K562 (cell line): ENCODE results near the gene GJC2. TPM values are rescaled to one million over a fixed set of nuclear protein-coding genes. Genes with fewer than 3 reads are reported as not detected.

ENCODE experiments used
- ATAC-seq: fragments of 200-7000 bp; cut with Tn5 transposase; 3 replicates; pipeline ENCODE4 v1.9.1; 2020; ENCODE audit warnings: moderate library complexity
- BruUV-seq: library from RNA; stranded (reverse); fragments of 400-500 nt; replicated peaks from 2 replicates; lab custom pipeline; 2021; lab: Mats Ljungman, UMichigan
- CTCF ChIA-PET: fragments of 300-600 bp; formaldehyde crosslinking; extraction: SDS; loops from one replicate; lab custom pipeline; 2021; ENCODE audit warnings: low intra/inter-chr PET ratio; lab: Yijun Ruan, JAX
- POLR2A ChIA-PET: fragments of 300-600, 350-650 bp; sonication (Branson Sonifier 250); formaldehyde crosslinking; extraction: SDS; loops from one replicate; lab custom pipeline; 2021; ENCODE audit warnings: antibody characterized with exemption, inconsistent platforms; lab: Yijun Ruan, JAX
- DNase-seq, 4 experiments: peaks; one replicate each; pipeline versions ENCODE4 v3.0.0 to v3.0.0-alpha.2; 2011 to 2018; ENCODE audit warnings: low spot score in 3 of 4, mixed read lengths in 3 of 4; ENCODE audit errors: extremely low read depth in 1 of 4
- FAIRE-seq: peaks from 2 replicates; lab custom pipeline; 2011; peaks lifted over from hg19 to GRCh38; lab: Jason Lieb, UNC
- H2AFZ ChIP-seq: 2 replicates; pipeline ENCODE4 v1.6.0; 2011; ENCODE audit warnings: low read depth, low read length, control low read depth, inconsistent platforms
- H3K27ac ChIP-seq: fragments of 200-600 bp; 3 replicates; pipeline ENCODE4 v1.8.0; 2011; ENCODE audit warnings: low read depth, mild to moderate bottlenecking, control low read depth, inconsistent platforms, low read length, moderate library complexity, mixed read lengths; ENCODE audit errors: extremely low read depth
- H3K27me3 ChIP-seq, 2 experiments: fragments of 300-600 bp in 1 of 2; 2 replicates in 1 of 2; 3 replicates in 1 of 2; pipeline versions ENCODE4 v1.6.0 to v1.8.0; 2011; ENCODE audit warnings: inconsistent platforms in 2 of 2, low read length in 2 of 2, mild to moderate bottlenecking in 1 of 2, mixed read lengths in 1 of 2, moderate library complexity in 1 of 2; ENCODE audit not compliant: control insufficient read depth in 2 of 2, insufficient read depth in 2 of 2
- H3K36me3 ChIP-seq: fragments of 300-600 bp; 3 replicates; pipeline ENCODE4 v1.8.0; 2011; ENCODE audit warnings: mild to moderate bottlenecking, low read length, inconsistent platforms; ENCODE audit not compliant: control insufficient read depth, insufficient read depth
- H3K4me1 ChIP-seq, 2 experiments: fragments of 200-600 bp in 1 of 2; replicated peaks in 1 of 2; 2 replicates in 1 of 2; 3 replicates in 1 of 2; pipeline versions ENCODE4 v1.5.1 to v1.8.0; 2011; ENCODE audit warnings: inconsistent platforms in 2 of 2, low read length in 2 of 2, mild to moderate bottlenecking in 1 of 2, mixed read lengths in 1 of 2, moderate library complexity in 1 of 2; ENCODE audit not compliant: control insufficient read depth in 2 of 2, insufficient read depth in 2 of 2
- H3K4me2 ChIP-seq: 2 replicates; pipeline ENCODE4 v1.6.1; 2011; ENCODE audit warnings: low read length, control low read depth, inconsistent platforms, mixed read lengths; ENCODE audit not compliant: insufficient read depth
- H3K4me3 ChIP-seq: fragments of 200-600 bp; sonication (generic), shearing (Covaris generic); 2 replicates; pipeline ENCODE4 v1.5.1; 2016; ENCODE audit warnings: control low read depth, inconsistent platforms
- H3K79me2 ChIP-seq: fragments of 200-600 bp; 3 replicates; pipeline ENCODE4 v1.8.0; 2011; ENCODE audit warnings: low read length, inconsistent platforms; ENCODE audit not compliant: control insufficient read depth, insufficient read depth
- H3K9ac ChIP-seq, 2 experiments: 2 replicates each; pipeline versions ENCODE4 v1.6.0 to v1.6.1; 2011; ENCODE audit warnings: low read depth in 2 of 2, low read length in 2 of 2, control low read depth in 1 of 2, inconsistent platforms in 1 of 2, mild to moderate bottlenecking in 1 of 2, mixed read lengths in 1 of 2; ENCODE audit not compliant: insufficient read depth in 1 of 2
- H3K9me1 ChIP-seq: one replicate; pipeline ENCODE4 v1.6.0; 2011; ENCODE audit warnings: inconsistent platforms, mild to moderate bottlenecking, low read length, moderate library complexity; ENCODE audit not compliant: control insufficient read depth, insufficient read depth
- H3K9me3 ChIP-seq: replicated peaks from 2 replicates; pipeline ENCODE4 v1.5.1; 2011; ENCODE audit warnings: low read depth, low read length, inconsistent platforms; ENCODE audit not compliant: control insufficient read depth, insufficient read depth
- H4K20me1 ChIP-seq: replicated peaks from 2 replicates; pipeline ENCODE4 v1.6.1; 2011; ENCODE audit warnings: low read length, inconsistent platforms, mixed read lengths; ENCODE audit not compliant: control insufficient read depth, insufficient read depth
- ETV1 ChIP-seq: fragments of 450-650 bp; conservative IDR thresholded peaks from 2 replicates; pipeline ENCODE4 v1.6.1; 2016; ENCODE audit warnings: missing genetic modification characterization, control low read depth, low read depth, missing compliant biosample characterization
- EWSR1 ChIP-seq: fragments of 450-650 bp; IDR thresholded peaks from 2 replicates; pipeline ENCODE4 v1.6.1; 2018; ENCODE audit warnings: borderline replicate concordance, mild to moderate bottlenecking, low read depth, moderate library complexity; ENCODE audit not compliant: partially characterized antibody
- HNRNPLL ChIP-seq: fragments of 200-400 bp; formaldehyde crosslinking; IDR thresholded peaks from 2 replicates; pipeline ENCODE4 v1.6.1; 2017; ENCODE audit warnings: low read length, low read depth, mild to moderate bottlenecking; ENCODE audit not compliant: poor library complexity, severe bottlenecking
- NR2C2 ChIP-seq, 2 experiments: fragments of 200-800 bp in 1 of 2; sonication (Bioruptor generic) in 1 of 2; sonication (generic) in 1 of 2; formaldehyde crosslinking in 1 of 2; IDR thresholded peaks; 2 replicates each; pipeline versions ENCODE4 v1.6.1 to v1.8.0; 2016 to 2022; ENCODE audit warnings: mild to moderate bottlenecking in 1 of 2, missing compliant biosample characterization in 1 of 2, missing genetic modification characterization in 1 of 2, missing genetic modification reagents in 1 of 2
- NR3C1 ChIP-seq: sonication (generic); formaldehyde crosslinking; IDR thresholded peaks from 2 replicates; pipeline ENCODE4 v1.8.1; 2022; ENCODE audit warnings: missing genetic modification reagents
- POLR2A ChIP-seq: fragments of 450-650 bp; conservative IDR thresholded peaks from 2 replicates; pipeline ENCODE4 v1.6.1; 2016
- RBM25 ChIP-seq: fragments of 200-400 bp; formaldehyde crosslinking; IDR thresholded peaks from 2 replicates; pipeline ENCODE4 v1.6.1; 2018; ENCODE audit warnings: low read length, low read depth, moderate library complexity; ENCODE audit not compliant: severe bottlenecking
- ZBTB1 ChIP-seq: sonication (generic); formaldehyde crosslinking; IDR thresholded peaks from 2 replicates; pipeline ENCODE4 v1.8.1; 2023; ENCODE audit warnings: missing genetic modification reagents, low read depth, mild to moderate bottlenecking, borderline replicate concordance
- WGBS: fragments of 100-300 bp; shearing (Covaris generic); methylation state at CpG from one replicate; pipeline ENCODE4 v1.1.6; 2016; ENCODE audit warnings: low coverage, mixed read lengths; ENCODE audit not compliant: insufficient coverage; ENCODE audit errors: missing lambda C conversion rate; 5-methylcytosine and 5-hydroxymethylcytosine counted together
- in situ Hi-C: fragments of 300-500 bp; cut with MboI; formaldehyde crosslinking; loops from 4 replicates; pipeline ENCODE4 v1.15.0; 2018; ENCODE audit warnings: inconsistent platforms, mixed read lengths
- intact Hi-C: fragments of 100-400 bp; cut with micrococcal nuclease; formaldehyde crosslinking; loops from 2 replicates; pipeline ENCODE4 v1.14.2; 2022
- polyA plus RNA-seq, 8 experiments: library from polyadenylated mRNA; depleted of rRNA in 4 of 8; stranded (reverse) in 5 of 8; unstranded in 3 of 8; fragments of >200 nt; fragmentation: Nextera tagmentation in 2 of 8; fragmentation: Illumina TruSeq in 1 of 8; extraction: Ambion mirVana in 2 of 8; extraction: Trizol in 1 of 8; gene quantifications; 2 replicates each; pipeline versions ENCODE4 v1.2.1 to v1.2.3, GENCODE V29; 2011 to 2014; ENCODE audit warnings: inconsistent platforms in 1 of 8, missing spikeins in 1 of 8
- total RNA-seq, 7 experiments: library from RNA; depleted of rRNA in 6 of 7; stranded (reverse); fragments of >200 nt in 6 of 7; fragmentation: Illumina TruSeq in 2 of 7; extraction: Trizol in 2 of 7; gene quantifications; 2 replicates each; pipeline versions ENCODE4 v1.2.1 to v1.2.3, GENCODE V29; 2011 to 2021; ENCODE audit warnings: low replicate concordance in 1 of 7
- TF ChIP-seq, protein P1 (sequence below): fragments of 450-650 bp; IDR thresholded peaks from 2 replicates; pipeline ENCODE4 v1.6.1; 2016; ENCODE audit warnings: missing biosample characterization, missing genetic modification characterization
- TF ChIP-seq, protein P2 (sequence below): fragments of 250-450 bp; sonication (Bioruptor Pico); IDR thresholded peaks from 2 replicates; pipeline ENCODE4 v1.4.0; 2020
- TF ChIP-seq, protein P3 (sequence below): fragments of 250-450 bp; sonication (Bioruptor Pico); IDR thresholded peaks from 2 replicates; pipeline ENCODE4 v1.5.0; 2020; ENCODE audit warnings: mild to moderate bottlenecking

Gene GJC2
- total and polyA plus RNA-seq, 9 of the 15 experiments (the other 6 are each of a cell fraction or from before 2014, with no cell fraction given) = 0.03 to 0.62 (median 0.11) TPM; not detected in 2

DNA sequence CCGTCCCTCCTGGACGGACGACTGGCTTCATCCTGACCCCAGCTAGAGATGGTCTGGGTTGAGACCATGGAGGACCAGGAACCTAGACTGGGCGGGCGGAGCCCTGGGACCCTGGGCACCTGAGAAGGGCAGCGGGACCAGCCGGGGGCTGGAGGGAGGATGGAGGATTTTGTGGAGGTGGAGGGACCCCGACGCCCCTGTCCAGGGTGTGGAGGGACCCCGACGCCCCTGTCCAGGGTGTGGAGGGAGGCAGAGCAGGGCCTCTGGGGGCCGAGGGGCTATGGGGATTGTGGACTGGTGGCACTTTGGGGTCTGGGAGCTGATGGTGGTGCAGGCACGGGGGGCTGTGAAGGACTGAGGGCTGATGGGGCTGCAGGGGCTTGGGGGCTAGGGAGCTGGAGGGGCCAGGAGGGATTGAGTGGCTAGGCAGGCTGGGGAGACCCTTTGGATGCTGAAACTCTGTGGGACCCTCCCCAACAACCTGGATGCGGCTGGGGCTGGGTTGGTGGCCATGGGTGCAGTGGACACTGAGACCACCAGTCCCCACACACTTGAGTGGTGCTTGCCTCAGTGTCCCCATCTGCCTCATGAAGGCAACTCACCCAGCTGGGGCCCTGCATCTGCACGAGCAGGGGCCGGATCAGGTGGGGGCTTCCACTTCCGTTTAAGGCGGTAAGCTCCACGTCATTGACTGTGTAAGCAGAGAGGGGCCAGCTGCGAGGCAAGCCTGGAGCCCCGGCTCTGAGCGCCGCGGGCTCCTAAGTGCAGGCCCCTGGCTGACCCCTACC is 7.4 kb downstream of the GJC2 start (continued):
- TF ChIP-seq, protein P1, sequence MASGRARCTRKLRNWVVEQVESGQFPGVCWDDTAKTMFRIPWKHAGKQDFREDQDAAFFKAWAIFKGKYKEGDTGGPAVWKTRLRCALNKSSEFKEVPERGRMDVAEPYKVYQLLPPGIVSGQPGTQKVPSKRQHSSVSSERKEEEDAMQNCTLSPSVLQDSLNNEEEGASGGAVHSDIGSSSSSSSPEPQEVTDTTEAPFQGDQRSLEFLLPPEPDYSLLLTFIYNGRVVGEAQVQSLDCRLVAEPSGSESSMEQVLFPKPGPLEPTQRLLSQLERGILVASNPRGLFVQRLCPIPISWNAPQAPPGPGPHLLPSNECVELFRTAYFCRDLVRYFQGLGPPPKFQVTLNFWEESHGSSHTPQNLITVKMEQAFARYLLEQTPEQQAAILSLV (tag) = no peak

DNA sequence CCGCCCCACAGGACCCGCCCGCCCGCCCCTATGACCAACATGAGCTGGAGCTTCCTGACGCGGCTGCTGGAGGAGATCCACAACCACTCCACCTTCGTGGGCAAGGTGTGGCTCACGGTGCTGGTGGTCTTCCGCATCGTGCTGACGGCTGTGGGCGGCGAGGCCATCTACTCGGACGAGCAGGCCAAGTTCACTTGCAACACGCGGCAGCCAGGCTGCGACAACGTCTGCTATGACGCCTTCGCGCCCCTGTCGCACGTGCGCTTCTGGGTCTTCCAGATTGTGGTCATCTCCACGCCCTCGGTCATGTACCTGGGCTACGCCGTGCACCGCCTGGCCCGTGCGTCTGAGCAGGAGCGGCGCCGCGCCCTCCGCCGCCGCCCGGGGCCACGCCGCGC is 8.0 kb downstream of the GJC2 start:
- WGBS = 79% methylated on average over 27 of the region's 43 CpGs
- no peak for ATAC-seq
- intact Hi-C loops = no loop called here
- no peaks in the 10 kb centered on the region for H3K79me2 ChIP-seq
- ChIA-PET POLR2A (interaction anchor here (1.4 kb wide), 1 partner anchor 9 kb away, joined by 7 read pairs; no protein-coding TSS in a partner anchor), CTCF (no interaction called here)
- H3K9me1 ChIP-seq = peaks cover 3% of the 10 kb centered on the region
- no peaks in the 10 kb centered on the region; the same call in 1 of the 2 replicates for H4K20me1 ChIP-seq
- H3K4me1 ChIP-seq = peaks cover 0 to 55% of the 10 kb centered on the region in 2 experiments; a peak in 3 of 5 replicates
- no peak overlapping the region for H3K9ac ChIP-seq
- H3K27ac ChIP-seq = no peak overlapping the region
- FAIRE-seq = no peak
- no peak for DNase-seq
- in situ Hi-C loops = no loop called here
- no peaks in the 10 kb centered on the region for H3K9me3 ChIP-seq
- no peaks in the 10 kb centered on the region for H3K36me3 ChIP-seq
- no peak overlapping the region for H3K4me3 ChIP-seq
- no TSS peak for BruUV-seq
- no peaks in the 10 kb centered on the region for H3K27me3 ChIP-seq
- no peak overlapping the region for H3K4me2 ChIP-seq
- no peak overlapping the region for H2AFZ ChIP-seq
- no peak for TF ChIP-seq HNRNPLL
- TF ChIP-seq, protein P2, sequence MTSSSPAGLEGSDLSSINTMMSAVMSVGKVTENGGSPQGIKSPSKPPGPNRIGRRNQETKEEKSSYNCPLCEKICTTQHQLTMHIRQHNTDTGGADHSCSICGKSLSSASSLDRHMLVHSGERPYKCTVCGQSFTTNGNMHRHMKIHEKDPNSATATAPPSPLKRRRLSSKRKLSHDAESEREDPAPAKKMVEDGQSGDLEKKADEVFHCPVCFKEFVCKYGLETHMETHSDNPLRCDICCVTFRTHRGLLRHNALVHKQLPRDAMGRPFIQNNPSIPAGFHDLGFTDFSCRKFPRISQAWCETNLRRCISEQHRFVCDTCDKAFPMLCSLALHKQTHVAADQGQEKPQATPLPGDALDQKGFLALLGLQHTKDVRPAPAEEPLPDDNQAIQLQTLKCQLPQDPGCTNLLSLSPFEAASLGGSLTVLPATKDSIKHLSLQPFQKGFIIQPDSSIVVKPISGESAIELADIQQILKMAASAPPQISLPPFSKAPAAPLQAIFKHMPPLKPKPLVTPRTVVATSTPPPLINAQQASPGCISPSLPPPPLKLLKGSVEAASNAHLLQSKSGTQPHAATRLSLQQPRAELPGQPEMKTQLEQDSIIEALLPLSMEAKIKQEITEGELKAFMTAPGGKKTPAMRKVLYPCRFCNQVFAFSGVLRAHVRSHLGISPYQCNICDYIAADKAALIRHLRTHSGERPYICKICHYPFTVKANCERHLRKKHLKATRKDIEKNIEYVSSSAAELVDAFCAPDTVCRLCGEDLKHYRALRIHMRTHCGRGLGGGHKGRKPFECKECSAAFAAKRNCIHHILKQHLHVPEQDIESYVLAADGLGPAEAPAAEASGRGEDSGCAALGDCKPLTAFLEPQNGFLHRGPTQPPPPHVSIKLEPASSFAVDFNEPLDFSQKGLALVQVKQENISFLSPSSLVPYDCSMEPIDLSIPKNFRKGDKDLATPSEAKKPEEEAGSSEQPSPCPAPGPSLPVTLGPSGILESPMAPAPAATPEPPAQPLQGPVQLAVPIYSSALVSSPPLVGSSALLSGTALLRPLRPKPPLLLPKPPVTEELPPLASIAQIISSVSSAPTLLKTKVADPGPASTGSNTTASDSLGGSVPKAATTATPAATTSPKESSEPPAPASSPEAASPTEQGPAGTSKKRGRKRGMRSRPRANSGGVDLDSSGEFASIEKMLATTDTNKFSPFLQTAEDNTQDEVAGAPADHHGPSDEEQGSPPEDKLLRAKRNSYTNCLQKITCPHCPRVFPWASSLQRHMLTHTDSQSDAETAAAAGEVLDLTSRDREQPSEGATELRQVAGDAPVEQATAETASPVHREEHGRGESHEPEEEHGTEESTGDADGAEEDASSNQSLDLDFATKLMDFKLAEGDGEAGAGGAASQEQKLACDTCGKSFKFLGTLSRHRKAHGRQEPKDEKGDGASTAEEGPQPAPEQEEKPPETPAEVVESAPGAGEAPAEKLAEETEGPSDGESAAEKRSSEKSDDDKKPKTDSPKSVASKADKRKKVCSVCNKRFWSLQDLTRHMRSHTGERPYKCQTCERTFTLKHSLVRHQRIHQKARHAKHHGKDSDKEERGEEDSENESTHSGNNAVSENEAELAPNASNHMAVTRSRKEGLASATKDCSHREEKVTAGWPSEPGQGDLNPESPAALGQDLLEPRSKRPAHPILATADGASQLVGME (CRISPR knock-in tag) = no peak
- no peak for TF ChIP-seq POLR2A
- TF ChIP-seq NR2C2 (CRISPR knock-in tag; IDR thresholded peaks at IDR 0.05) = no peak
- TF ChIP-seq NR2C2 (tag; IDR thresholded peaks at IDR 0.05) = no peak
- no peak for TF ChIP-seq ETV1 (tag)
- TF ChIP-seq, protein P3, sequence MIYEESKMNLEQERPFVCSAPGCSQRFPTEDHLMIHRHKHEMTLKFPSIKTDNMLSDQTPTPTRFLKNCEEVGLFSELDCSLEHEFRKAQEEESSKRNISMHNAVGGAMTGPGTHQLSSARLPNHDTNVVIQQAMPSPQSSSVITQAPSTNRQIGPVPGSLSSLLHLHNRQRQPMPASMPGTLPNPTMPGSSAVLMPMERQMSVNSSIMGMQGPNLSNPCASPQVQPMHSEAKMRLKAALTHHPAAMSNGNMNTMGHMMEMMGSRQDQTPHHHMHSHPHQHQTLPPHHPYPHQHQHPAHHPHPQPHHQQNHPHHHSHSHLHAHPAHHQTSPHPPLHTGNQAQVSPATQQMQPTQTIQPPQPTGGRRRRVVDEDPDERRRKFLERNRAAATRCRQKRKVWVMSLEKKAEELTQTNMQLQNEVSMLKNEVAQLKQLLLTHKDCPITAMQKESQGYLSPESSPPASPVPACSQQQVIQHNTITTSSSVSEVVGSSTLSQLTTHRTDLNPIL = no peak
- TF ChIP-seq RBM25 = no peak
- no peak for TF ChIP-seq NR3C1 (CRISPR knock-in tag)
- TF ChIP-seq EWSR1 = no peak
- no peak for TF ChIP-seq ZBTB1 (CRISPR knock-in tag)
